Tibial nerve (tissue), 4 donors: ENCODE data around the gene TMEM186. TPM values are rescaled to one million over a fixed set of nuclear protein-coding genes. Genes with fewer than 3 reads are reported as not detected.

Source experiments
- DNase-seq, 2 donors: peaks; one replicate each; pipeline ENCODE4 v3.0.0-alpha.2; 2019; ENCODE audit warnings: low spot score in 2 of 2
- H3K27ac ChIP-seq, 4 donors: fragments of 200-600 bp; sonication (generic) in 3 of 4; one replicate each; pipeline ENCODE4 v1.5.1; 2017 to 2019; ENCODE audit warnings: mild to moderate bottlenecking in 1 of 4
- H3K27me3 ChIP-seq, 2 donors: fragments of 200-600 bp; sonication (generic) in 1 of 2; one replicate each; pipeline versions ENCODE4 v1.5.1 to v1.6.0; 2017 to 2019
- H3K36me3 ChIP-seq, 3 donors: fragments of 200-600 bp; sonication (generic); one replicate each; pipeline ENCODE4 v1.5.1; 2018 to 2019
- H3K4me1 ChIP-seq, 4 donors: fragments of 200-600 bp; sonication (generic) in 3 of 4; one replicate each; pipeline ENCODE4 v1.5.1; 2017 to 2019
- H3K4me3 ChIP-seq, 4 donors: fragments of 200-600 bp; sonication (generic) in 3 of 4; one replicate each; pipeline ENCODE4 v1.5.1; 2017 to 2019; ENCODE audit warnings: mild to moderate bottlenecking in 1 of 4, moderate library complexity in 1 of 4
- H3K9me3 ChIP-seq, 4 donors: fragments of 200-600 bp; sonication (generic) in 3 of 4; one replicate each; pipeline ENCODE4 v1.5.1; 2017 to 2019
- EP300 ChIP-seq, 2 donors: sonication (generic); formaldehyde crosslinking; IDR thresholded peaks; one replicate each; pipeline ENCODE4 v1.6.1; 2017; ENCODE audit warnings: antibody characterized with exemption in 2 of 2, mild to moderate bottlenecking in 1 of 2
- POLR2A ChIP-seq, 2 donors: fragments of 450-650 bp; IDR thresholded peaks; one replicate each; pipeline ENCODE4 v1.6.1; 2017; ENCODE audit warnings: antibody characterized with exemption in 2 of 2, mild to moderate bottlenecking in 2 of 2, moderate library complexity in 2 of 2
- WGBS, 2 donors: methylation state at CpG; one replicate each; pipeline ENCODE4 v1.1.5; 2018; 5-methylcytosine and 5-hydroxymethylcytosine counted together
- total RNA-seq, 4 donors: library from RNA; depleted of rRNA; stranded (reverse); fragments of >200 nt; gene quantifications; one replicate each; pipeline ENCODE4 v1.1.0, GENCODE V29; 2016
- TF ChIP-seq, protein P1 (sequence below), 5 experiments: fragments of 200-600 bp in 3 of 5; fragments of 450-650 bp in 2 of 5; sonication (generic) in 3 of 5; IDR thresholded peaks; one replicate each; pipeline ENCODE4 v1.5.1; 2016 to 2019; ENCODE audit warnings: antibody characterized with exemption in 5 of 5, mild to moderate bottlenecking in 3 of 5, moderate library complexity in 2 of 5

TMEM186 gene
- total RNA-seq, 4 donors from 2014 or later, result 5.7 to 9.6 (median 7.2) TPM

DNA sequence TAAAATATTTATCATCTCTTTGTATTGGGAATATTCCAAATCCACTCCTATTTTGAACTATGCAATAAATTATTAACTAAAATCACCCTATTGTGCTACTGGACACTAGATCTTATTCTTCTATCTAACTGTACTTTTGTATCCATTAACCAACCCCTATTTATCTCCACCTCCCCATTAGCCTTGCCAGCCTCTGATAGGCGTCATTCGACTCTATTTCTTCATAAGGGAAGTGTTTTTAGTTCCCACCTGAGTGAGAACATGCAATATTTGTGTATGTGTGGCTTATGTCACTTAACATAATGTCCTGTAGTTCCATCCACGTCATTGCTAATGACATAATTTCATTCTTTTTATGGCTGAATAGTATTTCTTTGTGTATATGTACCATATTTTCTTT lies 23.9 kb downstream of the TMEM186 start:
- no peaks in the 10 kb centered on the region for H3K4me1 ChIP-seq
- peaks cover 0 to 94% (median 4%) of the 10 kb centered on the region in 3 donors for H3K36me3 ChIP-seq
- no peaks in the 10 kb centered on the region for H3K9me3 ChIP-seq
- WGBS, 2 donors, result 67 to 79% methylated on average over 3 of the region's 3 CpGs
- H3K4me3 ChIP-seq, result no peak overlapping the region
- no peak overlapping the region for H3K27ac ChIP-seq
- H3K27me3 ChIP-seq, result no peaks in the 10 kb centered on the region
- TF ChIP-seq, protein P1, sequence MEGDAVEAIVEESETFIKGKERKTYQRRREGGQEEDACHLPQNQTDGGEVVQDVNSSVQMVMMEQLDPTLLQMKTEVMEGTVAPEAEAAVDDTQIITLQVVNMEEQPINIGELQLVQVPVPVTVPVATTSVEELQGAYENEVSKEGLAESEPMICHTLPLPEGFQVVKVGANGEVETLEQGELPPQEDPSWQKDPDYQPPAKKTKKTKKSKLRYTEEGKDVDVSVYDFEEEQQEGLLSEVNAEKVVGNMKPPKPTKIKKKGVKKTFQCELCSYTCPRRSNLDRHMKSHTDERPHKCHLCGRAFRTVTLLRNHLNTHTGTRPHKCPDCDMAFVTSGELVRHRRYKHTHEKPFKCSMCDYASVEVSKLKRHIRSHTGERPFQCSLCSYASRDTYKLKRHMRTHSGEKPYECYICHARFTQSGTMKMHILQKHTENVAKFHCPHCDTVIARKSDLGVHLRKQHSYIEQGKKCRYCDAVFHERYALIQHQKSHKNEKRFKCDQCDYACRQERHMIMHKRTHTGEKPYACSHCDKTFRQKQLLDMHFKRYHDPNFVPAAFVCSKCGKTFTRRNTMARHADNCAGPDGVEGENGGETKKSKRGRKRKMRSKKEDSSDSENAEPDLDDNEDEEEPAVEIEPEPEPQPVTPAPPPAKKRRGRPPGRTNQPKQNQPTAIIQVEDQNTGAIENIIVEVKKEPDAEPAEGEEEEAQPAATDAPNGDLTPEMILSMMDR (IDR thresholded peaks at IDR 0.05), result no peak
- TF ChIP-seq POLR2A (IDR thresholded peaks at IDR 0.05) (no peak), EP300 (IDR thresholded peaks at IDR 0.05) (no peak)
- no peak for DNase-seq

DNA sequence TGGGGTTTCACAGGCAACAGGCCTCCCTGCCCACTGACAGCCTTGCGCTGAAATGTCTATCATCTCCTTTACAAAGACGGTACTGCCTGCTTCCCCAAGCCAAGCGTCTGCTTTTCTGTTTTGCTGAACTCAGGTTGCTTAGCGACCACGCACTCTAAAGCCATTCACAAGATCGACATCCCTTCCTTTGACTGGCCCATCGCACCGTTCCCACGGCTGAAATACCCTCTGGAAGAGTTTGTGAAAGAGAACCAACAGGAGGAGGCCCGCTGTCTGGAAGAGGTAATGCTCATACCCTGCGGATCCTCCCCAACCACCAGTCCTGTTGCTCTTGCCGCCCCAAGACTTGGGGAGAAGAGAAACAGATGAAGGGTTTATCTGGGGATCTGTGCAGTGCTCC lies 28.7 kb downstream of the TMEM186 start:
- peaks cover 0 to 94% (median 4%) of the 10 kb centered on the region in 3 donors for H3K36me3 ChIP-seq

DNA sequence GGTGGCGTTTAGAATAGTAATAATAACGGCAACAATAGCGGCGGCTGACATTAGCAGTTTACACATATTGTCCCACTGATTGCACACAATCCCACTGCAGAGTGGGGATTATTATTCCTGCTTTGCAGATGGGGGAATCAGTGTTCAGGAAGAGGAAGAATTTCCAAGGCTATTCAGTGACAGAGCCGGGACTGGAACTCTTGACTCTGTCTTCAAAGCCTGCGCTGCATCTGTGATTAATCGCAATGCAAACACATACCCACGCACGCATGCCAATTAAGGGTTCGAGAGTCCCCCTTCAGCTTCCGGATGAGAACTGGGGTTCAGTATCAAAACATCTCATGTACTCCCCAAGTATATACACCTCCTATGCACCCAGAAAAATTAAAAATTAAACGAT lies 29.2 kb downstream of the TMEM186 start:
- TF ChIP-seq, protein P1 (IDR thresholded peaks at IDR 0.05), result no peak
- TF ChIP-seq POLR2A (IDR thresholded peaks at IDR 0.05), result no peak
- no peak for TF ChIP-seq EP300 (IDR thresholded peaks at IDR 0.05)
- Histone ChIP-seq H3K4me1 (no peaks in the 10 kb centered on the region), H3K36me3 (peaks cover 0 to 90% (median 4%) of the 10 kb centered on the region in 3 donors), H3K27ac (no peak overlapping the region), H3K4me3 (no peak overlapping the region), H3K27me3 (no peaks in the 10 kb centered on the region), H3K9me3 (no peaks in the 10 kb centered on the region)
- 94 to 96% methylated on average over 12 of the region's 12 CpGs for WGBS, 2 donors
- DNase-seq, result no peak

More for the DNA sequence above, 28.7 kb downstream of the TMEM186 start:
- DNase-seq, result no peak
- Histone ChIP-seq H3K4me3 (no peak overlapping the region), H3K27me3 (no peaks in the 10 kb centered on the region), H3K9me3 (no peaks in the 10 kb centered on the region), H3K4me1 (no peaks in the 10 kb centered on the region), H3K27ac (no peak overlapping the region)
- TF ChIP-seq EP300 (IDR thresholded peaks at IDR 0.05), result no peak
- no peak for TF ChIP-seq POLR2A (IDR thresholded peaks at IDR 0.05)
- TF ChIP-seq, protein P1 (IDR thresholded peaks at IDR 0.05), result no peak
- 66 to 73% methylated on average over 12 of the region's 12 CpGs for WGBS, 2 donors

DNA sequence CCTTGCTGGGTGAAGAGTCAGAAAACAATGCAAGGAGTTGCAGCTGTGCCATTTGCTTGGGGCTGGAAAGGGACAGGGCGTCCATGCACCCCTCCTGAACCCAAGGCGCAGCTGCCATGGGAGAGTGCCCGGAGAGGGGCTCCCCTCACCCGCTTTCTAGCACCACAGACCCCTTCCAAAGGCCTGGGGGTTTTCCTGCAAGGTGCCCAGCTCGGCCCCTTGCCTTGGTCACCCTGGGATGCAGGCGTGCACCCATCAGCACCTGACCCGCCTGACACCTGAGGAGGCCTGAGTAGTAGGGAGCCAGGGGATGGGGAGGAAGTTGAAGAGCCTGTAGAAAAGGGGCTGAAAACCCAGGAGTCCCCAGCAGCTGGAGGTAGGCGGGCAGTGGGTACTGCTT lies 30.3 kb downstream of the TMEM186 start:
- no peak for TF ChIP-seq POLR2A (IDR thresholded peaks at IDR 0.05)
- TF ChIP-seq EP300 (IDR thresholded peaks at IDR 0.05), result no peak
- TF ChIP-seq, protein P1 (IDR thresholded peaks at IDR 0.05), result no peak
- H3K4me3 ChIP-seq, result no peak overlapping the region
- WGBS, 2 donors, result 95 to 96% methylated on average over 4 to 8 of the region's 8 CpGs
- no peak for DNase-seq
- no peaks in the 10 kb centered on the region for H3K27me3 ChIP-seq
- H3K36me3 ChIP-seq, result peaks cover 0 to 81% (median 4%) of the 10 kb centered on the region in 3 donors
- H3K9me3 ChIP-seq, result no peaks in the 10 kb centered on the region
- H3K27ac ChIP-seq, result no peak overlapping the region
- no peaks in the 10 kb centered on the region for H3K4me1 ChIP-seq

DNA sequence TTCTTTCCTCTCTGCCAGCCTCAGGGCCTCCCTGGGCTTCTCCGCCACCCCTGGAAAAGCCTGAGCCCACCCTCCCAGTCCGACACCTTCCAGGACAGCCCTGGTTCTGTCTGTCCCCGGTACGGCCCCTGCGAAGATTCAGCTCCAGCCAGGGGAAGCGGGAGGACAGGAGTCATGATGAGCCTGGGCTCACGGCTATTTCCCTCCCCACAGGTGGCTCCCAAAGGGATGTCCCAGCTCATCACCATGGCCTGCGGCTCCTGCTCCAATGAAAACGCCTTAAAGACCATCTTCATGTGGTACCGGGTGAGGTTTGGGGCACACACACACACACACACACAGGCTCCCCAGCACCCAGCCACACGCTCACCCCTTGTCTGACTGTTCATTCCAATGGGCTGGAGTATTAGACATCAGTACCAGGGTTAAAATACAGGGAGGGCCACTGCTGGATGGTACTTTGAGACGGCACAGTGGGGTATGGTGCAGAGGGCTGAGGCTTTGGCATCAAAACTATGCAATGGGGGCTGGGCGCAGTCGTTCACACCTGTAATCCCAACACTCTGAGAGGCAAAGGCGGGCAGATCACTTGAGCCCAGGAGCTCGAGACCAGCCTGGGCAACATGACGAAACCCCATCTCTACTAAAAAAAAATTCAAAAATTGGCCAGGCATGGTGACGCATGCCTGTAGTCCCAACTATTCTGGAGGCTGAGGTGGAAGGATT lies 32.8 kb downstream of the TMEM186 start:
- no peak overlapping the region for H3K27ac ChIP-seq
- peaks cover 0 to 87% (median 4%) of the 10 kb centered on the region in 3 donors for H3K36me3 ChIP-seq
- H3K4me3 ChIP-seq, result no peak overlapping the region
- 90 to 95% methylated on average over 17 to 18 of the region's 18 CpGs for WGBS, 2 donors
- no peaks in the 10 kb centered on the region for H3K27me3 ChIP-seq
- no peaks in the 10 kb centered on the region for H3K9me3 ChIP-seq
- no peak for DNase-seq
- TF ChIP-seq, protein P1 (IDR thresholded peaks at IDR 0.05), result no peak
- TF ChIP-seq EP300 (IDR thresholded peaks at IDR 0.05), result no peak
- TF ChIP-seq POLR2A (IDR thresholded peaks at IDR 0.05), result no peak
- H3K4me1 ChIP-seq, result no peaks in the 10 kb centered on the region
